ENCODE measurements around the gene MAML2. TPM values are rescaled to one million over a fixed set of nuclear protein-coding genes. Genes with fewer than 3 reads are reported as not detected.

Gene MAML2
- total and polyA plus RNA-seq, 2 of the 13 experiments (the other 11 are each of a cell fraction or from before 2014, with no cell fraction given), result 2.3 to 25.9 TPM

- BruUV-seq (replicated peaks), result no TSS peak
- DNase-seq (ENCODE audit: low spot score) (no peak), FAIRE-seq (no peak), ATAC-seq (no peak)
- intact Hi-C loops (cut with micrococcal nuclease; ENCODE audit: unreplicated experiment), result no loop called here
- Histone ChIP-seq H3K4me1 (ENCODE audit: insufficient read depth, low read length) (peaks cover 55% of the 10 kb centered on the region), H3K4me3 (replicated peaks in 1 of 3; ENCODE audit: insufficient read depth in 1 of 3, low read depth in 2 of 3, low read length in 3 of 3) (no peak overlapping the region), H3K36me3 (replicated peaks in 1 of 2; ENCODE audit: control insufficient read depth in 1 of 2, insufficient read depth in 2 of 2, low read length in 2 of 2) (peaks cover 3 to 7% of the 10 kb centered on the region in 2 experiments; a peak in 3 of 5 replicates), H3K9ac (ENCODE audit: insufficient read depth, low read depth, low read length) (no peak overlapping the region), H4K20me1 (ENCODE audit: insufficient read depth, low read length) (peaks cover 10% of the 10 kb centered on the region), H3K4me2 (ENCODE audit: low read depth, low read length) (no peak overlapping the region), H3K27ac (ENCODE audit: extremely low read length, insufficient read depth, low read length) (no peak overlapping the region), H3K79me2 (ENCODE audit: insufficient read depth, low read length) (peaks cover 38% of the 10 kb centered on the region), H2AFZ (ENCODE audit: low read length) (no peak overlapping the region), H3K27me3 (ENCODE audit: control insufficient read depth in 1 of 2, insufficient read depth in 2 of 2, low read length in 2 of 2) (no peaks in the 10 kb centered on the region), H3K9me3 (ENCODE audit: low read length) (no peaks in the 10 kb centered on the region)
- ChIA-PET CTCF (ENCODE audit: low intra/inter-chr PET ratio, low total read pairs) (no interaction called here), POLR2A (interaction anchor here (0.8 kb wide), 1 partner anchor 28 kb away, joined by 3 read pairs; no protein-coding TSS in a partner anchor)
- in situ Hi-C loops (cut with HindIII; ENCODE audit: extremely low pct_ligation_motif_present, low pct_unique_long_range_greater_than_20kb), result no loop called here
- TF ChIP-seq GATAD1 (CRISPR knock-in tag; IDR thresholded peaks at IDR 0.05) (no peak), YEATS4 (CRISPR knock-in tag; IDR thresholded peaks at IDR 0.05; ENCODE audit: borderline replicate concordance) (no peak), ZNF414 (CRISPR knock-in tag; IDR thresholded peaks at IDR 0.05) (no peak), ZNF383 (CRISPR knock-in tag; IDR thresholded peaks at IDR 0.05; ENCODE audit: borderline replicate concordance) (no peak), ZNF598 (CRISPR knock-in tag; IDR thresholded peaks at IDR 0.05; ENCODE audit: borderline replicate concordance) (no peak), EP300 (IDR thresholded peaks at IDR 0.05; ENCODE audit: low read depth in 2 of 2, low read length in 2 of 2) (no peak), EP300 (CRISPR knock-in tag; IDR thresholded peaks at IDR 0.05; ENCODE audit: borderline replicate concordance) (no peak), NFIB (CRISPR knock-in tag; IDR thresholded peaks at IDR 0.05; ENCODE audit: borderline replicate concordance) (no peak), ZMAT5 (CRISPR knock-in tag; IDR thresholded peaks at IDR 0.05; ENCODE audit: borderline replicate concordance, low read depth) (no peak), NCOA2 (CRISPR knock-in tag; IDR thresholded peaks at IDR 0.05) (no peak), MAZ (IDR thresholded peaks at IDR 0.05; ENCODE audit: borderline replicate concordance, low read depth, low read length) (no peak), MAZ (CRISPR knock-in tag; IDR thresholded peaks at IDR 0.05; ENCODE audit: low read depth) (no peak), CREM (IDR thresholded peaks at IDR 0.05) (no peak), CREM (CRISPR knock-in tag; IDR thresholded peaks at IDR 0.05) (no peak)
- WGBS (ENCODE audit: low lambda C conversion rate), result 94% methylated on average over 2 of the region's 2 CpGs
Measured at GRCh38 chr11:96311120-96311568, 31.9 kb downstream of the MAML2 start.
